Kidney (tissue), 14 donors: ENCODE results near the gene STAB1. TPM values are rescaled to one million over a fixed set of nuclear protein-coding genes. Genes with fewer than 3 reads are reported as not detected.

Experiments used
- DNase-seq, 5 donors: peaks; one replicate each; pipeline ENCODE4 v3.0.0-alpha.2; 2013 to 2020
- FAIRE-seq: peaks from 2 replicates; lab custom pipeline; 2012; peaks lifted over from hg19 to GRCh38; lab: Jason Lieb, UNC
- H3K27ac ChIP-seq, 2 donors: one replicate each; pipeline ENCODE4 v1.7.0; 2013; ENCODE audit warnings: low read depth in 2 of 2, low read length in 2 of 2, inconsistent platforms in 1 of 2
- H3K27me3 ChIP-seq: one replicate; pipeline ENCODE4 v1.7.1; 2013; ENCODE audit warnings: low read length, inconsistent platforms; ENCODE audit not compliant: control insufficient read depth, insufficient read depth
- H3K36me3 ChIP-seq, 3 donors: one replicate each; pipeline versions ENCODE4 v1.7.0 to v1.7.1; 2013; ENCODE audit warnings: low read length in 3 of 3, control low read depth in 1 of 3, inconsistent platforms in 1 of 3; ENCODE audit not compliant: insufficient read depth in 3 of 3, control insufficient read depth in 2 of 3
- H3K4me1 ChIP-seq, 3 donors: one replicate each; pipeline versions ENCODE4 v1.7.0 to v1.7.1; 2013; ENCODE audit warnings: low read length in 3 of 3, inconsistent platforms in 1 of 3, low read depth in 1 of 3; ENCODE audit not compliant: control insufficient read depth in 2 of 3, insufficient read depth in 2 of 3
- H3K4me3 ChIP-seq, 3 donors: one replicate each; pipeline versions ENCODE4 v1.7.0 to v1.8.1; 2013; ENCODE audit warnings: low read length in 3 of 3, control low read depth in 1 of 3, inconsistent platforms in 1 of 3
- H3K9ac ChIP-seq, 3 donors: one replicate each; pipeline versions ENCODE4 v1.7.0 to v1.7.1; 2013; ENCODE audit warnings: low read length in 3 of 3, control low read depth in 1 of 3, inconsistent platforms in 1 of 3
- H3K9me3 ChIP-seq, 3 donors: one replicate each; pipeline versions ENCODE4 v1.7.0 to v1.7.1; 2013; ENCODE audit warnings: low read length in 3 of 3, control low read depth in 1 of 3, inconsistent platforms in 1 of 3; ENCODE audit not compliant: control insufficient read depth in 2 of 3, insufficient read depth in 1 of 3
- intact Hi-C: fragments of 100-400 bp; cut with DNase I; formaldehyde crosslinking; loops from one replicate; pipeline ENCODE4 v1.11.1; 2022
- polyA plus RNA-seq: library from polyadenylated mRNA; stranded (reverse); fragments of 350-450 nt; fragmentation: Illumina TruSeq; extraction: RNeasy Lipid Tissue Mini Kit (QIAGEN cat#74804); gene quantifications from one replicate; pipeline ENCODE4 v1.2.3, GENCODE V29; 2014; ENCODE audit warnings: low read depth, low replicate concordance; ENCODE audit not compliant: insufficient read depth
- total RNA-seq: library from RNA; stranded (reverse); fragmentation: NEBNext Ultra II Directional; extraction: Animal tissue kit (Norgen Biotek cat#: 25700); gene quantifications from one replicate; pipeline ENCODE4 v1.2.1, GENCODE V29; 2021
- TF ChIP-seq, protein P1 (sequence below): IDR thresholded peaks from 3 replicates; pipeline ENCODE4 v1.5.1; 2012; ENCODE audit warnings: mild to moderate bottlenecking, moderate library complexity, borderline replicate concordance; ENCODE audit not compliant: insufficient read depth; ENCODE audit errors: extremely low read depth
- donor health status: control.
- donor health status: control.
- donor health status: control.
- donor health status: control.
- donor health status: control.
- donor health status: DM: yes; HTN: yes; CAD: no.
- donor health status: Normal renal cell carcinoma (clear cell type).

The STAB1 gene
- total and polyA plus RNA-seq, 2 donors from 2014 or later = 98.4 to 379 TPM

DNA sequence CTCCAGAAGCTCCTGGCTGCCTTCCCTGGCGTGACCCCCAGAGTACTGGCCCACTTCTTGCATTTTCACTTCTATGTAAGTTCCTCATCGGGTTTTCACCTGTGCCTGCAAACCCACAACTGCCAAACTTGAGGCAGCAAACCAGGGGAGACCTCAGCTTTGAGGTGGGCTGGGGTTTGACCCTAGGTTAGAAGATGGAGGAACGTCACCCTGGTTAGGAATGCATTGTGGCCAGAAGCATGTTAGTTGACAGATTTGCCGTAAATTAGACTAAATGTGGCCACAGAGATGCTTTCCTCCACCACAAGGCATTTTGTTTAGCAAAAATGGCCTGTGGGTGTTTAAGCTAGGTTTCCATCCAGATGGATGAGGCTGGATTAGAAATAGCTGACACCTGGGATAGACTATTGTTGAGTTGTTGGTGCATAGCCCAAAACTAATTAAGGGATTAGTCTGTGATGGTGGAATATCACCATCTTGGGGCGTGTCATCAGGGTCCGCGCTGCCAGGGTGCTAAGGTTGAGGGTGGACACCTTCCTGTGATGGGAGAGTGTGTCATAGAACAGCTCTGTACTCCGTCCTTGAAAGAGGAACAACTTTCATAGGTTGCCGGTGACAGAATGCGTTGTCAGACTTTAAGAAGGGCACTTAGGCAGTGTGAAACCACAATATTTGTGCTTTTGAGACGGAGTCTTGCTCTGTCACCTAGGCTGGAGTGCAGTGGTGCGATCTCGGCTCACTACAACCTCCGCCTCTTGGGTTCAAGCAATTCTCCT is 36.2 kb upstream of the STAB1 start:
- H3K4me3 ChIP-seq = no peak overlapping the region
- no peaks in the 10 kb centered on the region for H3K9me3 ChIP-seq
- FAIRE-seq (no peak), DNase-seq (no peak)
- intact Hi-C loops = no loop called here
- TF ChIP-seq, protein P1, sequence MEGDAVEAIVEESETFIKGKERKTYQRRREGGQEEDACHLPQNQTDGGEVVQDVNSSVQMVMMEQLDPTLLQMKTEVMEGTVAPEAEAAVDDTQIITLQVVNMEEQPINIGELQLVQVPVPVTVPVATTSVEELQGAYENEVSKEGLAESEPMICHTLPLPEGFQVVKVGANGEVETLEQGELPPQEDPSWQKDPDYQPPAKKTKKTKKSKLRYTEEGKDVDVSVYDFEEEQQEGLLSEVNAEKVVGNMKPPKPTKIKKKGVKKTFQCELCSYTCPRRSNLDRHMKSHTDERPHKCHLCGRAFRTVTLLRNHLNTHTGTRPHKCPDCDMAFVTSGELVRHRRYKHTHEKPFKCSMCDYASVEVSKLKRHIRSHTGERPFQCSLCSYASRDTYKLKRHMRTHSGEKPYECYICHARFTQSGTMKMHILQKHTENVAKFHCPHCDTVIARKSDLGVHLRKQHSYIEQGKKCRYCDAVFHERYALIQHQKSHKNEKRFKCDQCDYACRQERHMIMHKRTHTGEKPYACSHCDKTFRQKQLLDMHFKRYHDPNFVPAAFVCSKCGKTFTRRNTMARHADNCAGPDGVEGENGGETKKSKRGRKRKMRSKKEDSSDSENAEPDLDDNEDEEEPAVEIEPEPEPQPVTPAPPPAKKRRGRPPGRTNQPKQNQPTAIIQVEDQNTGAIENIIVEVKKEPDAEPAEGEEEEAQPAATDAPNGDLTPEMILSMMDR = no peak
- no peak overlapping the region for H3K9ac ChIP-seq
- H3K36me3 ChIP-seq = peaks cover 14 to 29% (median 14%) of the 10 kb centered on the region in 3 donors
- H3K4me1 ChIP-seq = peaks cover 0 to 22% (median 17%) of the 10 kb centered on the region in 3 donors
- H3K27ac ChIP-seq = no peak overlapping the region
- no peaks in the 10 kb centered on the region for H3K27me3 ChIP-seq

DNA sequence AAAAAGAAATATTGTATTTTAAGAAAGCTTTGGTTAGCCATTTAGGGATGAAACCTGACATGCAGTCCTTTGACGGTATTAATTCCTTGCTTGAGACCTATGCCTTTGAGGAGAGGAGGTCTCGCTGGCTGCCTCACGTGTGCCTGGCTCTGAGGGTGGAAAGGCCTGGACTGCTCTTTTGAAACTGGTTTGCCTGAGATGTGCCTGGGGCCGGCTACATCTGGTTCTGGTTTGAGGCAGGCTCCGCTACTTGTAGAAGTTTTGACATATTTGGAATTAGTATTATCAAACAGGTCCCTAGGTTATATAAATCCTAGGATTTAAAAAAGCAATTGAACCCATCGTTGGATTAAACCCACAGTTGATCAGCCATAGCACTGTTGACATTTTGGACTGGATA is 33.3 kb upstream of the STAB1 start:
- no peak for FAIRE-seq

DNA sequence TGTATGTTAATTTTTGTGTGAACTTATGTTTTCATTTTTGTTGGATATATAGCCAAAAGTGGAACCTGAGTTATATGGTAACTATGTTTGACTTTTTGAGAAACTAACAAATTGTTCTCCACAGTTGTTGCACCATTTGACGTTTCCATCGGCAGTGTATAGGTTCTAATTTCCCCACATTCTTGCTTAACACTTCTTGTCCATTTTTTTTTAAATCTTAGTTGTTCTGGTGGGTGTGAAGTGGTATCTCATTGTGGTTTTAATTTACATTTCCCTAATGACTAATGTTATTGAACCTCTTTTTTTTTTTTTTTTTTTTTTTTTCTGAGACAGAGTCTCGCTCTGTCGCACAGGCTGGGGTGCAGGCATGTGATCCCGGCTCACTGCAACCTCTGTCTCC is 31.7 kb upstream of the STAB1 start:
- FAIRE-seq = no peak

More for the DNA sequence above, 33.3 kb upstream of the STAB1 start:
- H3K27me3 ChIP-seq = no peaks in the 10 kb centered on the region
- H3K4me1 ChIP-seq = peaks cover 0 to 4% (median 2%) of the 10 kb centered on the region in 3 donors
- H3K9ac ChIP-seq = no peak overlapping the region
- peak in 1 of 5 donors; percentile 37 for DNase-seq
- no peaks in the 10 kb centered on the region for H3K9me3 ChIP-seq
- peaks cover 14 to 29% (median 14%) of the 10 kb centered on the region in 3 donors for H3K36me3 ChIP-seq
- TF ChIP-seq, protein P1 = no peak
- no peak overlapping the region for H3K4me3 ChIP-seq
- no peak overlapping the region for H3K27ac ChIP-seq
- intact Hi-C loops = no loop called here

More for the DNA sequence above, 31.7 kb upstream of the STAB1 start:
- Histone ChIP-seq H3K27ac (no peak overlapping the region), H3K4me1 (no peaks in the 10 kb centered on the region), H3K9ac (no peak overlapping the region), H3K4me3 (no peak overlapping the region), H3K9me3 (no peaks in the 10 kb centered on the region), H3K36me3 (peaks cover 9 to 27% (median 14%) of the 10 kb centered on the region in 3 donors), H3K27me3 (no peaks in the 10 kb centered on the region)
- intact Hi-C loops = no loop called here
- no peak for DNase-seq
- TF ChIP-seq, protein P1 = no peak
